ENCODE results near the gene WWOX.
"Not testable (repeated sequence)": the region's sequence is repeated elsewhere in the genome, so short reads cannot be mapped to it uniquely, and the experiment has no call there.

WWOX gene

DNA sequence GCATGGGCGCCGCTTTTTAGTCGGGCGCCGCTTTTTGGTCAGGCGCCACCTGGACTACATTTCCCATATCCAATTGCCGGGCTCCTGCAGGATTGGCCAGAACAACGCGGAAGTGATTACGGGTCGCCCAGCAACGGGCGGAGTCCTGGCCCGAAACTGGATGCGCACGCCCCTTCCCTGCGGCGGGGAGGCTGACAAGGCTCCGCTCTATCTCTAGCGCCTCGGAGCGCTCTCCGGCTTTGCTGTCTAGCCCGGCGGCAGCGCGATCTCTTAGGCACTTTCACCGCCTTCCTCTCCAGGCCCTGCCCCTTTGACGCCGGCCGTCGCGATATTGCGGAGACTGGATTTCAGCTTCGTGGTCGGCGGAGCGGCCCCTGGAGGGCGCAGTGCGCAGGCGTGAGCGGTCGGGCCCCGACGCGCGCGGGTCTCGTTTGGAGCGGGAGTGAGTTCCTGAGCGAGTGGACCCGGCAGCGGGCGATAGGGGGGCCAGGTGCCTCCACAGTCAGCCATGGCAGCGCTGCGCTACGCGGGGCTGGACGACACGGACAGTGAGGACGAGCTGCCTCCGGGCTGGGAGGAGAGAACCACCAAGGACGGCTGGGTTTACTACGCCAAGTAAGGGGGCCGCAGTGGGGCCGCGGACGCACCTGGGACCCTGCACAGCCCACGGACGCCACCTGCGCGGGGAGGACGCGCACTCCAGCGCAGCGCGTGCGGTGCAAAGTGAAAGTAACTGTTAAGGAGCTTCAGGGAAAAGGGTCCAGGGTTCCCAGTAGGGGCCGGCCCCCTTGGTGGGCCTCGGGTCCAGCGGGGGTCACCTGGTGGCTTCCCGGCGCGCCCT is at the start of gene WWOX:
WWOX (plus strand) TSS at position 384 of the 841 bp plus-strand sequence.
- peak; percentile 96 to 97 for ATAC-seq

DNA sequence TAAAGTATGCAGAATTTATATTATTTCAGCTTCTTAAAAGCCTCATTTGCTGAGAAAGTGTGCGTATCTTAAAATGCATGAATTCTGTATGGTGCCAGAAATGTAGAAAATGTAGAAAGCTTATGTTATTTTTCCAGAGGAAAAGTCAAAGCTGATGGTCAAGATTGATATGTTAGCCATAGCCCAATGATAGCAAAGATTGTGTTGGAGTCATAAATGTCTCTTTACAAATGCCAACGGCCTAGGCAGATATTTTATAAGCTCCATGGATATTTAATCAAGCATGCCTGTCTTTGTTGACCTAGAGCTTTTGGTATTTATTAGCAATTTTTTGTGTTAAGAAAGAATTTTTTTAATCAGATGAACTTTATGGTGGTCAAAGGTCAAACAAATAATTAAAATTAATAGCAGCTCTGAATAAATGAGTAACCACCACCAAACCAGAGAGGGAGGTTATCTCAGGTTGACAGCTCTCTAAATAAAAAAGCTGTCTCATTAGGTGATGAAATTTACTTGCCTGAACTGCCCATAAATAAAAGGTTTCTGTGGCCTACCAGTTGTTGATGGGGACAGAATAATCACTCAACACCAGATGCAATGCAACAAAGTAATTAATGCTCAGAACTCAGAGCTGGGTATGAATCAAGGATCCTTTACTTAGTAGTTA is 48.6 kb upstream of the WWOX start:
- no peak for ATAC-seq

DNA sequence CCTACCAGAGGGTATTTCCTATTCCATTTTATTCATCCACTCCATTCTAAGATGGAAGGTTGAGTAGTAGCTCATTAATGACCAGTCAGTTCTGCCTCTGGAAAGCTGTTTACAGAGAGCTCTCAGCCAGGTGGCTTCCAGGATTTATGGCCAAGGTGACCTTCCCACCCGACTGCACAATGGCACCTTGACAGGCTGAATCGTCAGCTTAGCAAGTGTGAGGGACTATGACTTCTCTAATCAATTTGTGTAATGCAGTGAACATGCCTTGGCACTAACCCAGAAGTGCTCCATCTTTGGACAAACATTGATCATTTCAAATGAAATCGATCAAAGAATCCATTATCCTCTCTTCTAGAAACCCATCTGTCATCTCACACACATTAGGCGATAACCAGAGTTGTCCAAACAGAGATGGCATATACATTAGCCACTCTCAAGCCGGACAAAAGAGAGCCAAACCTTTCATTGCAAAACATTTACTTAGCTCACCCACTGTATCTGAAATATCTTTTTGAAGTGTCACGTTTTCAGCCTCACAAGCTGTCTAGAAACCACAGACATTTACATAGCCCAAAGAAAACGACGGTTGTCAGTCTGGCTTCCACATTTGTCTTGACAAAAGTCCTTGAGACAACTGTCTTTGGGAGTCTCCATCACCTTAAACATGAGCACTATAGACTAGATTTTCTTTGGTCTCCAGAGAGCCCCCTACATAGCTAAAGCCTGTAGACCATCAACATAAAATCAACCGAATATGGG is 41.5 kb upstream of the WWOX start:
- no peak for ATAC-seq

DNA sequence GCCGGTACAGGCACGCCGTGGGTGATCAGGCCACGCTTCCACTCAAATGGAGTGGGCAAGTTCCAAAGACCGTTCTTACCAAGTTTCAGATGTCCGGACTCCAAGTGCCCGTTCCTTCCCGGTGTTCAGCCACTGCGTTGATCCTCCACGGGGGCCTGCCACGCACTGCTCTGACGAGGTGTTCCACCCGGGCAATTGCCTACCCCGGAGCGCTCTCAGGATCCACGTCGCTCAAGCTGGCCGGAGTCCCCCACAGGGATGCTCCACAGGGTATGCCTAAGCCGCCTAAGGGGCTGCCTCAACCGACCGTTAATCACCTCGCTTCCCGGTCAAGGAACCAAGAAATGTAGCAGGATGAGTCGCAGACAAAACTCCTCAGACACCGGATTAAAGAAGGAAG is 39.6 kb upstream of the WWOX start:
- not testable (repeated sequence) for ATAC-seq

DNA sequence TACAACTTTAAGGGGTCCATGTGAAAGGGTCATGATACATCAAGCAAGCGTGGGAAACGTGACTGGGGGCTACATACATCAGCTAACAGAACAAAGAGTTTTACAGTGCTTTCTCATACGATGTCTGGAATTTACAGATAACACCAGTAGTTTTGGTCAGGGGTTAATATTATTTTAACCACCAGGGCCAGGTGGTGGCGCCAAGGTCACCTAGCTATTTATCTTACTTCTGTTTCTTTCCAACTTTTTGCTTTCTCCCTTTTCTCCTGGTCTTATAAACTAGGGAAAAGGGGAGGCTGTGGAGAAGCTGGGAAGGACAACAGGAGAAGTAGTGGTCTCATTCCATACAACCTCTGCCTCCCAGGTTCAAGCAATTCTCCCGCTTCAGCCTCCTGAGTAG is 39.2 kb upstream of the WWOX start:
- no peak for ATAC-seq

DNA sequence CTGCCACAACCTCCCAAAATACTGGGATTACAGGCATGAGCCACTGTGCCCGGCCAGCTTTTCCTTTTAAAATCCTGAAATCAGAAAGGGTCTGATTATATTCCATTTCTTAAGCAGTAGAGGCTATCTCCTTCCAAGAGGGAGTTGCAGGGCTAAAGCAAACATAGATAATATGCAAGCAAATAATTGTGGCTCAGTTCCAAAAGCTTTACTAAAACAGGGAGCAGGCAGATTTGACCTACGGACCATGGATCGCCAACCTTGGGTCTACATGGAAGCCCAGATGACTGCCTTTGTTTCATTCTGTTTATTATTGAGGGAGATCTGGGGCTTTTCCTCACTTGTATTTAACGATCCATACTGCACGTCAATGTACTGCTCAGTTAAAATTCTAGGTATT is 38.6 kb upstream of the WWOX start:
- no peak for ATAC-seq

DNA sequence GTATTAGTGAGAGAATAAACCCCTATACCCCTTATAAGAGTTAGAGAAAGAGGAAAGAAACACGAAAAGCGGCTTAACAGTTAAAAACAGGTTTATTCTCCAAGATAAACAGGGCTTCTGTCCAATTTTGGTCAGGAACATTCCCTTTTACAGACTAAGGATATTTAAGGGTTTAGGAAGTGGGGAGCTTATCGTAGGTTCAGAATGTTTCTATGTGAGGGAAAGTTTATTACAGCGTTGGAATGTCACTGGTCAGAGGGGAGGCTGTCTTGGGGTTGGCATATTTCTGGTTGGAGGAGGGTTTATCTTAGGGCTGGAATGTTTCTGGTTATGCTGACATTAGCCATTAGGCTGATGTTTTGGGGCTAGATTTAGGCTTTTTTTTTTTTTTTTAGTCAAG is 34.1 kb upstream of the WWOX start:
- ATAC-seq: no peak

DNA sequence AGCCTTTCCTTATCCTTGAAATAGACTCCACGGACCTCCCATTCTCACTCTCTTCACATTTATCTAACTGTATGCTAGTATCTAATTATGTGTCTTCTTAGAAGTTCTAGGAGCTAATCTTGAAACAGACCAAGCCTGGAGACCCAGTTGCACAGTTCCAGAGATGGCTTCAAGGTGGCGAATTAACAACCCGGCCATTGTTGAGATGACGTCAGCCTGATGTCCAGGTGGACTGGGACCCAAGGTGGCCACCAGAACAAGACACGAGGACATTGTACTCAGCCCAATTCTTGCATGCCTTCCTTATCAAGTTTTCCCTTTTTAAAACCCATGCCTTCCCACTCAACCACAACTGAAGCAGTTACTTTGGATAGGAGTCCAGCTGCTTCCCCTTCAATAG is 29.5 kb upstream of the WWOX start:
- no peak for ATAC-seq

DNA sequence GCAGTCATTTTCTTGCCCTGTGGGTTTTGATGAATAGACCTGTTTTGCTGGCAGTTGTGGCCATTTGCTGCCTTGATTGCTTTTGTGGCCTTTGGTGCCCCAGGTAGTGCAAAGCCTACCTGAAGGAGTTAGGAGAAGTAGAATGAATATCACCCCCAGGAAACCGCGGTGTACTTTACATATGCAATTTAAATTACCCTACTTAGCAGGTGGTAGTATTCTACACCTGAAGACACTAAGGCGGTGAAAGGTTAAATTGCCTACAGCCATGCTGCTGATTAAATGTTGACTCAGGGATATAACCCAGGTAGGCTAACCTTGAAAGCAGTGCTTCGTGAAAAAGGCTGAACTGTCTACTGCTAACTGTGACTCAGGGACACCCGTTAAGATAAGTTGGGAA is 27.2 kb upstream of the WWOX start:
- no peak for ATAC-seq

DNA sequence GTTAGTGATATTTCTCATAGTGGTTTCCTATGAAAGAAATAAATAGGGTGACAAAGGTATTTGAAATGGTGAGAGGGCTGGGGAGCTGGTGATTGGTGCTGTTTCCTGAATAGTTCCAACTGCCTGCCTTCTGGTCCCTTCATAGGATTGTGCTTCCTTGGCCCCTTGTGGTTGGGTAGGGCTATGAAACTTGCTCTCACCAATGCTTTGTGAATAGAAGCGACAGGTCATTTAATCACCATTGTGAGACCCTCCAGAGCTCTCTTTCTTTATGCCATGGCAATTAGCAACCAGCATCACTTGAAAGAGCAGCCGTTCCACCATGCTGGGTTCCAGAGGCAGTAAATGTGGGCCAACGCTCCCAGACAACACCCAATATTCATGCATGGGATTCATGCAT is 23.7 kb upstream of the WWOX start:
- no peak for ATAC-seq

DNA sequence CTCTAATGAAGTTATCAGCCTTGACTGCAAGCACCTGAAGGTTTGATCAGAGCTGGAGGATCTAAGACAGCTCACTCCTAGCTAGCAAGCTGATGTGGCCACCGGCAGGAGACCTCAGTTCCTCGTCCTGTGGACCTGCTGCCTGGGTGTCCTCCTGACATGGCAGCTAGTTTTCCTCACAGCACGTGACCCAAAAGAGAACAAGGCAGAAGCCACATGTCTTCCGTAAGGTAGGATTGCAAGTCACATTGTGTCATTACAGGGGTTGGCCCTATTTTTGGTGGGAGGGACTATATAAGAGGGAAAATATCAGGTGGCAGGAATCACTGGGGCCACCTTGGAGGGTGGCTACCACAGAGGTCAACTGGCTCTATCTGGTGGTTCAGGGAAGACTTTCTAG is 18.1 kb upstream of the WWOX start:
- no peak for ATAC-seq

DNA sequence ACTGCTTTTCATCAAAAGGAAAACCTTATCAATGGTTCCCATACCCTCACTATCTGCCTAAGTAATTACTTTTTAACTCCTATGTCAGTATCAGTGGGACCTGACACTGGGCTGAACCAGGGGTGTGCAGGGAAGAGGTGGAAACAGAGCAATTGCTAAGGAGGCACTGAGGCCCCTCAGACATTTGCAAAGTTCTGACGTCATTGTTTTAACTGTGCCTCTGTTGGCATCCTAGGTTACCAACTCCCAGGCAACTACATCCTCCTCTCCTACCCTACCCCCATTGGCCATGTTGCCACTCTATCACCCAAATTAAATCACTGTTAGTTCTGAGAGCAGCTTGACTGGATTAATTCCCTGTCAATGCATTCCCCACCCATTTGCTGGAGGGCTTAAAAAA is 8.0 kb upstream of the WWOX start:
- ATAC-seq: no peak

DNA sequence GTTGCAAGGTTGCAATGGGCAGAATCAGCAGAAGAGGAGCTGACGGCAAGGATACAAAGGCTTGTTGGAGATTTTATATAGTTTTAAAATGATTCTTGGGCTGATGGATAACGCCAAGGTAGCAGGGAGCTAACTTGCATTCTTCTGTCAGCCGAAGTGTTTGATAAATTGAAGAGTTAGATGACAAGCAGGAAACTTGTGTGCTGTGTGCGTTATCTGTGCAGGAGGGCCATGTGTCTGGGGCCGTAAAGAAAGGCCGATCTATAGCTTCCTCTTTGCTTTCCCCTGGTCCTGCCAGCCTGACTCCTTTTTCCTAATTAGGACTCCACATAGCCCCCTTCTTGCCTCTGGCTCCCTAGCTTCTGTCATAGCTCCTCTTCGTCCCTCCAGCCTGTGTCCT is 6.7 kb upstream of the WWOX start:
- ATAC-seq: no peak

DNA sequence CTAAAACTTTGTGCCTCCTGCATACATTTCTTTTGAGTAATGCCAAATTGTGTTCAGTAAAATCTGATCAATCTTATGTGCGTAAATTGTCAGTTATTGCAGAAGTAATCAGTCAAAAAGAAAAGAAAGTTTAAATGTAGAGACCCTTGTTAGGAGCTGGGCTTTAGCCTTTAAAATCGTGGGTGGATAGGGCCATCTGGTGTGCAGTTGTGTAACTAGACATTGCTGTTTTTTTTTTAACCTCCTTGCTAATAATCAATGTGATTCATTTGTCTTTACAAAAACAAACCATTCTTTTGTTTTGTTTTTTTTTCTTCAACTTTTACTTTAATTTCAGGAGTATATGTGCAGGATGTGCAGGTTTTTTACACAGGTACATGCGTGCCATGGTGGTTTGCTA is 5.3 kb upstream of the WWOX start:
- no peak for ATAC-seq

DNA sequence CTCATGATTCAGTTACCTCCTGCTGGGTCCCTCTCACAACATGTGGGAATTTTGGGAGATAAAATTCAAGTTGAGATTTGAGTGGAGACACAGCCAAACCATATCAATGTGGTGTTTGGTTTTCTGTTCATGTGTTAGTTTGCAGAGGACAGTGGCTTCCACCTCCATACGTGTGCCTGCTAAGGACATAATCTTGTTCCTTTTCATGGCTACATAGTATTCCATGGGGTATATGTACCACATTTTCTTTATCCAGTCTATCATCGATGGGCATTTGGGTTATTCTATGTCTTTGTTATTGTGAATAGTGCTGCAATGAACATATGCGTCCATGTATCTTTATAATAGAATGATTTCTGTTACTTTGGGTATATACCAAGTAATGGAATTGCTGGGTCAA is 4.5 kb upstream of the WWOX start:
- no peak for ATAC-seq

DNA sequence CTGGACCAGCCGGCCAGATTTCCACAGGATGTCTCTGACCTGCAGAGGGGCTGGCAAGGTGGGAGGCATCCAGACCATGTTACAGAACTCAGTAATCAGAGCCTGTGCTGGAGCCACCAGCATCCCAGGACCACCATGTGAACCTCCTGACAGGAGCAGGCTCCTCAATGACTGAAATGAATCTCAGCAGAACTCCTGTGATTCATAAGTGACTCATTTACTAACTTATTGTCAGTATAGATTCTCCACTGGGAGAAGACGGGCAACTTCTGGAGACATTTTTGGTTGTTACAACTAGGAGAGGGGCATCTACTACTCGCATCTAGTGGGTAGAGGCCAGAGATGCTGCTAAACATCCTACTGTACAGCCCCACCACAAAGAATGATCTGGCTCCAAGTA is 3.1 kb upstream of the WWOX start:
- ATAC-seq: no peak

DNA sequence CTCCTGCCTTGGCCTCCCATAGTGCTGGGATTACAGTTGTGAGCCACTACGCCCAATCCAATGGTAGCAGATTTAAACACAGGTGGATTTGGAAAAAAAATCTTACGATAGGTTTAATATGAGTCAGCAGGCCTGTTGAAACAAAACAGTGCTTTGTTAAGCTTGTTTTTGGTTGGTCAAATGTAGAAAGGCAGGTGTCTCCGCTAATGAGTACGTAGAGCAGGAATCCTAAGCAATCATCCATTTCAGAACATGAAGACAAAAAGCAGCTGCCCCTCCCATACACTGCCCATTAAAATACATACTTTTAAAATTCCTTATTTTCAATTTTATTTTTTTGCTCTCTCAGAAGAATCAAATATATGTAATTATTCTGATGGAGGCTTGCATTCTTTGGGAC is 1.9 kb upstream of the WWOX start:
- no peak for ATAC-seq

DNA sequence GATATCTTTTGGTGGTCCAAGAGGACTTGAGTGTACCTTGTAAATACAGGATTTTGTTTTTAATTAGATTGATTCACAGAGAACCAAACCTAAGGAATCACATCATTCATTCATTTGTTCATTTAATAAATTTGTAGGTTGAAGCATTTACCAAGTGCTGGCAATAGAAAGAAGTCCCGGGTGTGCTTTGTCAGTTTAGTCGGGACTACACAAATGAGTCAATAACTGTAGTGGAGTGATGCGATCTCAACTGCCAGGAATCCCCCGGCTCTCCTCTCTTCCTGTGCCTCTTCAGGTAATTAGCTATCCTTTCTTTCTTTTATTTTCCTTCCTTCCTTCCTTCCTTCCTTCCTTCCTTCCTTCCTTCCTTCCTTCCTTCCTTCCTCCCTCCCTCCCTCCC is 1.4 kb upstream of the WWOX start:
- no peak for ATAC-seq

DNA sequence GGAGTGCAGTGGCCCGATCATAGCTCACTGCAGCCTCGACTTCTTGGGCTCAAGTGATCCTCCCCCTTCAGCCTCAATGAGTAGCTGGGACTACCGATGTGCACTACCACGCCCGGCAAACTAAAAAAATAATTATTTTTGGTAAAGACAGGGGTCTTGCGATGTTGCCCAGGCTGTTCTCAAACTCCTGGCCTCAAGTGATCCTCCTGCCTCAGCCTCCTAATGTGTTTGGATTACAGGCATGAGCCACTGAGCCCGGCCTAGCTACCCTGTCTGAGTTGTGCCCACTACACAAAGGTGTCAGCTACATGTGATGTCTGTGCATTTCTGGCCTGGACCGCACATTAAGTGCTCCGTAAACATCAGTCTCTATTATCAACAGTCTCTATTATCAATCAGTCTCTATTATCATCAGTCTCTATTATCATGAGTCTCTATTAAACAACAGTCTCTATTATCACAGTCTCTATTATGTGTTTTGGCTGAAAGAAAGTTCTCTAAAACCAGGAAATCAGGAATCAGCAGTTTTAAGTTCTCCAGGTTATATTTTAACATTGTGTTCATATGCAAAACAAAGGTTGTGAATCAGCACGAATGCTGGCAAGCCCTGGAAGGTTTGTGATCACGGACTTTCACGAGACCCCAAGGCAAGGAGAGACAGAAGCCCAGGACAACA is 721 bp upstream of the WWOX start:
- ATAC-seq: no peak

DNA sequence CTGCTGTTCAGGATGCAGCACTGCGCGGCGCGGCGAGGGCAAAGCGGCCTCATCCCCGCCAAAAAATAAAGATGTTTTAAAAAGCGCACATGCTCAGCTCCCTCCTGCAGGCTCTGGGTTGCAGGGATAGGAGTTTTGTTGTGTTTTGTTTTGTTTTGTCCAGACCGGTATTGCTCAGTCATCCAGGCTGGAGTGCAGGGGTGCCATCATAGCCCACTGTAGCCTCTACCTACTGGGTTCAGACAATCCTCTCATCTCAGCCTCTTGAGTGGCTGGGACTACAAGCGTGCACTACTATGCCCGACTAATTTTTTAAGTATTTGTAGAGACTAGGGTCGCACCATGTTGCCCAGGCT is 636 bp downstream of the WWOX start:
- ATAC-seq: peak in 1 of 2 donors; percentile 18

DNA sequence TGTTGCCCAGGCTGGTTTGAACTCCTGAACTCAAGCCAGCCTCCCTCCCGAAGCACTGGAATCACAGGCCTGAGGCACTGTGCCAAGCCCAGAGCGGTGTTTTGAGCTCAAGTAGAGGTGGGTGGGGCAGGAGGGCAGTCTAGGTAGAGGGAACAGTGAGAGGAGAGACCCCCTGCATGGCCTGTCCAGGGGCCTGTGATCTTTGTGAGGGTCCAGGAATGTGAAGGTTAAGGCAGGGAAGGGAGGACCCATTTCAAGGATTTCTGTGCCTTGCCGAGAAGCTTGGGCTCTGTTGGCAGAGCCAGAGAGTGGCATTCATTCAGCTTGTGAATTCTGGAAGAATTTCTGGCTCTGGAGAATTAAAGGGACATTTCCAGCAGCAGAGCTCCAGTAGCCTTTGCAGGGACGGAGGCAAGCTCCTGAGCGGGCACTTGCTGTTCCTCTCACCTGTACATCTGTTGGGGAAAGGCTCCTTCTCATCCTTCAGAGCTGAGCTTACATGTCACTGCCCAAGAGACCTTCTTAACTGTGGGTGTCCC is 2.7 kb downstream of the WWOX start:
- ATAC-seq: no peak

DNA sequence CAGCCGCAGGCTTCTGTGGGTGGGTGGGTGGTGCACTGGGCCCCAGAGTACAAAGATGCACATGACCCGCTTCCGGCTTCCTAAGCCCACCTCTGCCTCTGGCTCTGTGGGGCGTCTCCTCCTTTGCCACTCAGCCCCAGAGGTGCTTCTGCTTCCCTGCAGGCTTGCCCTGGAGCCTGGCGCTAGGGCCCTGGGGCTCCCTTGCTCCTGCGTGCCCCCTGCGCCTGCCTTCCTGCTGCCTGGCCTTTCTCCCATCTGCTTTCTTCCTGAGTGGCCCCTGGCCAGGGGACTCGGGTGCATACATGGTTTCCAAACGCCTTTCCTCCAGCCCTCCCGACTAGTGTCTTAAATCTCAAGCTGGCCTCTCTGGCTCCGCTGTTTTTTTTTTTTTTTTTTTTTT is 3.4 kb downstream of the WWOX start:
- no peak for ATAC-seq

DNA sequence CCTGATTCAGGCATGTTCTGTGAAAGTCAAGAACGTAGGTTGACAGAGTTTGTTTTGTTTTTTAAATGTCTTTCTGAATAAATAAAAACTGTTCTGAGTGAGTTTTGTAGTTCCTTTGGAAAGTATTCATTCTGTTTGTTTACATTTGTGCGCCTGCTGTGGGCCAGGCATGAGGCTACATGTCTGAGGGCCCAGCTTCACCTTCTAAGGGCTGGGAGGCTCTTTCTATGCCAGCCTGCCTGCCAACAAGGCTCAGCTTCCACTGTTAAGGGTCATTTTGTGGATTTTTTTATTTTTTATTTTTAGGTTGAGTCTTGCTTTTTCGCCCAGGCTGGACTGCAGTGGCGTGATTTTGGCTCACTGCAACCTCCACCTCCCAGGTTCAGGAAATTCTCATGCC is 6.1 kb downstream of the WWOX start:
- no peak for ATAC-seq
